Stimulated activated CD4-positive, alpha-beta T cell treated with anti-CD3 and anti-CD28 coated beads, TNF-alpha, amount 100 ng/mL, for 4 hours (primary cell): ENCODE data around the gene HLF.
A peak's percentile ranks its signal among the peaks of the same experiment; 100 is the strongest.

ENCODE experiments used
- DNase-seq, 3 experiments: peaks; one replicate each; pipeline ENCODE4 v3.0.0-alpha.2; 2020; ENCODE audit warnings: low read depth in 3 of 3

Gene HLF

DNA sequence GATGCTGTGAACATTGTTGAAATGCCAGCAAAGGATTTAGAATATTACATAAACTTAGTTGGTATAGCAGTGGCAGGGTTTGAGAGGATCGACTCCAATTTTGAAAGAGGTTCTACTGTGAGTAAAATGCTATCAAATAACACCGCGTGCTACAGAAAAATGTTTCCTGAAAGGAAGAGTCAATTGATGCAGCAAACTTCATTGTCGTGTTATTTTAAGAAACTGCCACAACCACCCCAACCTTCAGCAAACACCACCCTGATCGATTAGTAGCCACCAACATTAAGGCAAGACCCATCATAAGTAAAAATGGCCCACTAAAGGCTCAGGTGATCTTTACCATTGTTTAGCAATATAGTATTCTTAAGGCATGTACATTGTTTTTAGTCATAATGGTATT lies 27.3 kb downstream of the HLF start:
- no peak for DNase-seq

GRCh38 chr17:55294042-55294751 lies 29.4 kb downstream of the HLF start:
- DNase-seq = no peak

DNA sequence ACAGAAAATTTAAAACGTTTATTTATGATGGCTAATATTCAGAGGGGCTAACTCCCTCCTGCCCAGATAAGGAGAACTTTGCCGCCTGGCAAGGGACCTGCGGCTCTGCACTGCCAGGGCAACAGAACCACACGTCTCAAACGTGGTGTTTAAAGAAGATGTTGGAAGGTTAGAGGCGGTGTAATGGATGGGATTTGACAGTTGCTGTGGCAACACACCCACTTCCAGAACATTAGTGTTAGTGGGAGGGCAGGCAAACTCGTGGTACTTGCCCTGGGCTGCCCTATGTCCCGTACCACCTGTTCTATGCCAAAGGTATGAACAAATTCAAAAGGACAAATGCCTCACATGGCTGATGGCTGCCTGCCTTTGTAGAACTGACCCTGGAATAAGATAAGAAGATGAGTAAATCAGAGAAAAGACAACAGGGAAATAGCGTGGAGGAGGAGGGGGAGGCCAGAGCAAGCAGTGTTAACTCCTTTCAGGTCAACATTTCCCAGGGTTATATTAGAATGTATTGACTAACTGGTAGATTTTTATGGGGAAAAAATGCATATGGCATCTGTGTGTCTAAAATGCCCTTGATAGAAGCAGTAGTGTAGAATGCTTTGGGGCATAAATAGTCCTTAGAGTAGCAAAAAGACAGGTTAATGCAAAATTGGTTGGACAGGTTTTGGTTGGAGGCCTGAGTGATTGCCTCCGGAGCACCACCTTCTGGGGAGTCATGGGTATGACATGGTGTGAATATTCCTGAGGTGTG lies 30.8 kb downstream of the HLF start:
- peak; percentile 17 to 34 (median 21) for DNase-seq

DNA sequence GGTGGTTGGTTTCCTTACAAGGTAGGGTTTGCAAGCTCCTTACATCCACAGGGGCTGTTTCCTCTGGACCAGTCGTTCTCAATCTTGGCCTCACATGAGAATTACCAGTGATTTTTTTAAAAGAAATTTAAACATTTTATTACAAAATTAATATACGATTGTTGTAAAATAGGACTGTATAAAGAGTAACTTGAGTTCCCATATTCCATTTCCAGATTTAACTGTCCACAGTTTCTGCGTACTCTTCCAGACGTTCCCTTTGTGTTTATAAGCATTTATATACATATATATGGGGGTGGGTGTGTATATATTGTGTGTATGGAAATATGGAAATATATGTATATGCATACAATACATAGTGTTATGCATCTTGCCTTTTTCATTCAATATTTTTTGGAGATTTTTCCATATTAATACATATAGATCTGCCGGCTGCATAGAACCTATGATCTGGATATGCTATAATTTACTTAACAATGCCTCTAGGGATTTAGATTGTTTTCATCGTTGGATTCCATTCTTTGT lies 31.5 kb downstream of the HLF start:
- DNase-seq = no peak

- DNase-seq = no peak
Observed at GRCh38 chr17:55296699-55297098, 31.9 kb downstream of the HLF start.

- DNase-seq = no peak
Observed at GRCh38 chr17:55298111-55298730, 33.5 kb downstream of the HLF start.

DNA sequence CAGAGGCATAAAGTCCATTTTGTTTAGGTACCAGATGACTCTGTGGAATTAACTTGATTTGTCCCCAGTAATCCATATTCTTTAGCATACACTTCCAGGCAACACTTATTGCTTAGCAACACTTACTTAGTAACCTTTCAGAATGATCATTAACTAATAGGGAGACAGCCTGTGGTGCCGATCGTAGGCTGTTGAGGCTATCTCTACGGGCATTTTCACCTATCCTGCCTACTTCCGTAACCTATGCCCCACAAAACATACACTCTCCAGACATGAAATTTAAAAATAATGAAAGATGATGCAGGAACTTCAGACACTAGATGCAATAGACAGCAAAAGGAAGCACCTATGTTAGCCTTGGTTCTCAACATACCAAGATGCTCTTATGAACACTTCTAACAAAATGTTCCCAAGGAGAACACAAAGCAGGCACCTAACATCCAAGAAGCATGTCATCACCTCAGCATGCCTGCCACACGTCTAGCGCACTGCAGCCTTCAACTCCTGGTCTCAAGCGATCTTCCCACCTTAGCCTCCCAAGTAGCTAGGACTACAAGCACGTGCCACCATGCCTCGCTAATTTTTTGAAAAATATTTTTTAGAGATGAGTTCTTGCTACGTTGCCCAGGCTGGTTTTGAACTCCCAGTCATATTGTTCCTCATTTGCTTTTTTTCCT lies 34.5 kb downstream of the HLF start:
- DNase-seq = no peak

- DNase-seq = no peak
Observed at GRCh38 chr17:55299890-55300289, 35.1 kb downstream of the HLF start.

GRCh38 chr17:55300479-55301290 lies 35.9 kb downstream of the HLF start:
- no peak for DNase-seq

DNA sequence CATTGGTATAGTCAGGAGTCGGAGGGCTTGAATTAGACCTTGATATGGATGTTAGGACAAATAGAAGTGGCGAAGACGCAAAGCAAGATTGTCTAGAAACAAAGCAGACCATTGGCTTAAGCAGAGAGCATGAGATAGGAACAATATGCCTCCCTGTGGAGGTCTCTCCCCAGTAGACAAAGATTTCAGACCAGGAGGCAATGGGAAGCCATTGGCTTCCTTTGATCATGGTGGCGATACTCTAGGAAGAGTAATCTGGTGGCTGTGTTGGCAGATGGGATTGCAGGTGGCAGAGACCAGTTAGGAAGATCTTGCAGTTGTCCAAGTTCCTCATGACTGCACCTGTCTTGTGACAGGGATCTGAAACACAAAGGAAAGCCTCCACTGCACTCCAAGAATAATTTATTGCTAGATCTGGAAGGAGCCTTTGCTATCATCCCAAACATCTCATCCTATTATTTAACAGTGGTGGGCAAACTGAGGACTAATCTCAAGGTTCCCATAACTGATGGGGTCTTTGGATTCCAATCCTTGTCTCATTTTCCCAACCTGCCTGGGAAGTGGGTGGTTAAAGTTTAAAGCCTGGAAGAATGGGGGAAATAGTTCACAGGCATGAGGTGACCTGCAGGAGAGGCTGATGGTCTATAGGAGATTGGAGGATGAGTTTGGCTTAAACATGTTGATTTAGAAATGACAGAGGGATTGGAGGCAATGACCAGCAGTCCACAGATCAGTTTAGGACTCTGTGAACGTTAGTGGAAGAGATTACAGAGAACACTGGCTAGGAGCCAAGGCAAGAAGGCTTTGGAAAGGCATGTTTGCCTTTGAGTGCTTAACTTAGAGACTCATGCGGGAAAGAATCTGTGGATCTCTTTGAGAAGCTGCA lies 37.0 kb downstream of the HLF start:
- DNase-seq = no peak

GRCh38 chr17:55302407-55302787 lies 37.6 kb downstream of the HLF start:
- no peak for DNase-seq

DNA sequence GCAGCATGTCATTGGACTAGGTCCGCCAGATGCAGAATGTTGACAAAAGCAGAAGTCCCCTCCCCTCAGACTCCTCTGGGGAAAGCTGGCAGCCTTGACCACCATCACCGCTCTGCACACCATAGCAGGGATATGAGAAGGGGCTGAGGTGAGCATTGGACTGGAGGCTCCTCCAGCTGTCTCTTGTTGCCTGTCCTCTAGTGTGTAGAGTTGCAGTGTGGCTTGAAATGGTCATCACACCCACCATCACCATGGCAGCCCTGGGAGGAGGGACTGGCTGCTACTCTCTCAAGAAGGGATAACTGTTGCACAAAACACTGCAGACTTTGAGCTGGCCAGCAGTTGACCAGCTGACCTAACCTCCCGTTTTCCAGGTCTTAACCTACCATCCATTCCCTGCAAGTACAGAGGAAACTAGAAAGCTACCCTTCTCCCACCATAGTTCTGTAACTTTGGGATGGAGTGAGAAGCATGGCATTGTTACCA lies 38.3 kb downstream of the HLF start:
- DNase-seq = no peak

DNA sequence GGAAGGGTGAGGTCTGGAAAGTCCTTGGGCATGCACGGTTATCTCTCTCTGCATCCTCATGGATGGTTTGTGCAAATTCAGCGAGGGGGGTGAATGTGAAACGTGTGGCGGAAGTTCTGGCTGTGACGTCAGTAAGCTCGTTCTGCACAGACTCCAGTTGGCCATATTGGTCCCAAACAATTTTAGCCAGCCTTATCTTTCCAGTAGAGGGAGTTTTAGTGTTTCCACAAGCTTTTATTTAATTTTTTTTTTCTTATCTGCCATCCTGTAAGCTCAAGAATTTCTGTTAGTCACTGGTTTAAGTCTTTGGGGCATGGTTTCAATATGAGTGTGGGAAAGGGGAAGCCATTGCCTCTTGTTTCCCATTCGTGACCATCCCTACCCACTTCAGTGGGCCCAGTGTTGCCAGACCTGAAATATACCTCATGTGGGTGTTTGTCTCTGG lies 39.0 kb downstream of the HLF start:
- no peak for DNase-seq

- DNase-seq = no peak
Observed at GRCh38 chr17:55304171-55304859, 39.6 kb downstream of the HLF start.

DNA sequence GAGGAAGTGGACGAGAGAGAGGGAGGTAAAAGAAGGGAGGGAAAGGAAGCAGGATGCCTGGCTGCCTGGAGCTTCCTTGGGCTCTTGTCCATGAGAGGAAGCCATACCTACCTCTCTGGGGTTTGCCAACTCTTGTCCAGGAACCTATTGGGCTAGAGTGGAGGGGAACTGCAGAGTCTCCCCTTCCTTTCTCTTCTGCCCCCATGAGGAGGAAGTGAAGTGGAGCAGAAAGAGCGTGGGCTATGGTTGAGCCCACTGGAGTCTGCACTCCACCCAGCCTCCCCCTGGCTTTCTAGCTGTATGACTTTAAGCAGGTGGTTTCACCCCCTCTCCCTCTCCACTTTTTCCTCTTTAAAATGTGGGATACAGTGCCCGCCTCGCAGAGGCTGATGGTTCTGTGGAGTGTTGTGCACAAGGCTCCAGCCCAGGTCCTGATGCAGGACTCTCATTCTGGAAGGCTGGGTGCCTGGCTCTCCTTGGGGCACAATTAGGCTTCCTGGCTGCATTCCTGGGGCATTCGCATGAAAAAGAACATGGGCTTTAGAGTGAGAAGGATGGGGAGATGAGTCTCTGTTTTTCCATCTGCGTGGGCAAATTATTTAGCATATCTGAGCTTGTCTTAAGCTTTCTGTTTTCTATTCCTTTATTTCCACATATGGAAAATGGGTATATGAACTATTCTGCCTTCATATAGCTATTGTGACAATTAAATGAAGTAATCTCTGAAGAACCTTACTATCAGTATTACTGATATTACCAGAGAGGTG lies 40.7 kb downstream of the HLF start:
- DNase-seq = no peak

GRCh38 chr17:55307879-55308278 lies 43.1 kb downstream of the HLF start:
- DNase-seq = no peak

- DNase-seq = no peak
Observed at GRCh38 chr17:55308613-55309391, 44.0 kb downstream of the HLF start.
